OCI-LY7 (cell line): ENCODE results near the gene POU6F2. TPM values are rescaled to one million over a fixed set of nuclear protein-coding genes. Genes with fewer than 3 reads are reported as not detected.

ENCODE experiments used
- BruUV-seq: library from RNA; stranded (reverse); fragments of 400-500 nt; replicated peaks from 2 replicates; lab custom pipeline; 2021; lab: Mats Ljungman, UMichigan
- CTCF ChIA-PET: fragments of 300-600 bp; sonication (Branson Sonifier 250); formaldehyde crosslinking; loops from one replicate; lab custom pipeline; 2022; ENCODE audit warnings: antibody characterized with exemption; ENCODE audit not compliant: unreplicated experiment; lab: Charles Lee
- POLR2A ChIA-PET: fragments of 300-600 bp; sonication (Branson Sonifier 250); formaldehyde crosslinking; loops from one replicate; lab custom pipeline; 2022; ENCODE audit warnings: antibody characterized with exemption; lab: Charles Lee
- DNase-seq: peaks from one replicate; pipeline ENCODE4 v3.0.0-alpha.2; 2015; ENCODE audit warnings: low spot score
- H2AFZ ChIP-seq: fragments of 200-600 bp; sonication (generic), shearing (Covaris generic); 2 replicates; pipeline ENCODE4 v1.6.1; 2014; ENCODE audit warnings: mild to moderate bottlenecking, antibody characterized with exemption, low read length, moderate library complexity
- H3K27ac ChIP-seq: fragments of 200-600 bp; sonication (generic); 2 replicates; pipeline ENCODE4 v1.5.1; 2014; ENCODE audit warnings: mixed run types, low read depth, mild to moderate bottlenecking, moderate library complexity, low read length, inconsistent platforms; ENCODE audit not compliant: poor library complexity, severe bottlenecking
- H3K36me3 ChIP-seq: fragments of 200-600 bp; sonication (generic); 2 replicates; pipeline ENCODE4 v1.6.1; 2014; ENCODE audit warnings: mild to moderate bottlenecking, antibody characterized with exemption, low read length, moderate library complexity, mixed read lengths; ENCODE audit not compliant: insufficient read depth
- H3K4me1 ChIP-seq: fragments of 200-600 bp; sonication (generic); 2 replicates; pipeline ENCODE4 v1.5.1; 2014; ENCODE audit warnings: mild to moderate bottlenecking, low read length; ENCODE audit not compliant: insufficient read depth, poor library complexity, severe bottlenecking
- H3K4me2 ChIP-seq: fragments of 200-600 bp; sonication (generic); 2 replicates; pipeline ENCODE4 v1.6.1; 2014; ENCODE audit warnings: mild to moderate bottlenecking, low read length
- H3K4me3 ChIP-seq: fragments of 200-600 bp; sonication (generic); 2 replicates; pipeline ENCODE4 v1.5.1; 2014; ENCODE audit warnings: mild to moderate bottlenecking, low read depth, low read length; ENCODE audit not compliant: poor library complexity, severe bottlenecking
- H3K79me2 ChIP-seq: fragments of 200-600 bp; sonication (generic); 2 replicates; pipeline ENCODE4 v1.6.1; 2016; ENCODE audit warnings: low read depth, mild to moderate bottlenecking, low read length, moderate library complexity, mixed read lengths; ENCODE audit not compliant: insufficient read depth
- H3K9me2 ChIP-seq: fragments of 200-600 bp; sonication (generic); 2 replicates; pipeline ENCODE4 v1.6.1; 2016; ENCODE audit warnings: mild to moderate bottlenecking, low read length, mixed read lengths; ENCODE audit not compliant: insufficient read depth
- H3K9me3 ChIP-seq: fragments of 200-600 bp; sonication (generic); 2 replicates; pipeline ENCODE4 v1.6.1; 2014; ENCODE audit warnings: mild to moderate bottlenecking, mixed run types, low read length, mixed read lengths
- H4K20me1 ChIP-seq: fragments of 200-600 bp; sonication (generic); 2 replicates; pipeline ENCODE4 v1.6.1; 2014; ENCODE audit warnings: mild to moderate bottlenecking, antibody characterized with exemption, low read length, moderate library complexity, mixed read lengths; ENCODE audit not compliant: insufficient read depth
- EZH2phosphoT487 ChIP-seq: fragments of 200-600 bp; sonication (generic); IDR thresholded peaks from 2 replicates; pipeline ENCODE4 v1.6.1; 2018; ENCODE audit warnings: low read depth, borderline replicate concordance, mild to moderate bottlenecking, mixed run types, antibody characterized with exemption, low read length, moderate library complexity, mixed read lengths
- intact Hi-C: fragments of 100-400 bp; cut with micrococcal nuclease; formaldehyde crosslinking; loops from one replicate; pipeline ENCODE4 v1.10.0; 2022; ENCODE audit not compliant: unreplicated experiment
- total RNA-seq, 2 experiments: library from RNA; depleted of rRNA in 1 of 2; stranded (reverse); fragments of >200 nt in 1 of 2; shearing (Covaris generic) in 1 of 2; gene quantifications; 2 replicates each; pipeline ENCODE4 v1.2.3, GENCODE V29; 2014 to 2022
- TF ChIP-seq, protein P1 (sequence below): fragments of 200-600 bp; sonication (generic); conservative IDR thresholded peaks from 2 replicates; pipeline ENCODE4 v1.5.1; 2014; ENCODE audit warnings: mild to moderate bottlenecking, antibody characterized with exemption, low read length, moderate library complexity, mixed read lengths

The POU6F2 gene
- total RNA-seq, 2 experiments from 2014 or later, result 0.40 TPM; not detected in 1

DNA sequence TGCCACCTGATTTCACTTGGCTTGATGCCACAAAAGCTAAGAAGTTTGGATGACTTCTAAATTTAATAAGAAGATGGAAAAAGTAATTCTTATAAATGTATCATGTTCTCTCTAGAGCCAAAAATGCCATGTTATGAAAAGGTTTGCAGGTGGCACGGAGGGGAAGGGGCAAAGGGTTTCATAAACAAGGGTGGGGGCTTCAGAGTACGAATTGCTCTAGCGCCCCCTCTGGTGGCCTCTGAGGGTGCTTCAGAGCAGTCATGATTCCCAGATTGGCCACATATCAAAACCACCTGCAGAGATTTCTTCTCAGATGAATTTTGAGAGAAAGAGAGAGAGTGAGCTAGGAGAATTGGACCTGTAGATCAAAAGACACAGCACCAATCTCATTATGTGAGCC, 379.9 kb downstream of the POU6F2 start:
- Histone ChIP-seq H3K9me3 (no peaks in the 10 kb centered on the region), H2AFZ (no peak overlapping the region), H4K20me1 (no peaks in the 10 kb centered on the region), H3K4me3 (no peak overlapping the region), H3K4me2 (no peak overlapping the region), H3K79me2 (no peaks in the 10 kb centered on the region), H3K27ac (no peak overlapping the region), H3K9me2 (no peaks in the 10 kb centered on the region), H3K36me3 (no peaks in the 10 kb centered on the region), H3K4me1 (no peaks in the 10 kb centered on the region)
- DNase-seq, result peak; percentile 5
- BruUV-seq, result no TSS peak
- ChIA-PET POLR2A (no interaction called here), CTCF (no interaction called here)
- TF ChIP-seq EZH2phosphoT487, result no peak
- TF ChIP-seq, protein P1, sequence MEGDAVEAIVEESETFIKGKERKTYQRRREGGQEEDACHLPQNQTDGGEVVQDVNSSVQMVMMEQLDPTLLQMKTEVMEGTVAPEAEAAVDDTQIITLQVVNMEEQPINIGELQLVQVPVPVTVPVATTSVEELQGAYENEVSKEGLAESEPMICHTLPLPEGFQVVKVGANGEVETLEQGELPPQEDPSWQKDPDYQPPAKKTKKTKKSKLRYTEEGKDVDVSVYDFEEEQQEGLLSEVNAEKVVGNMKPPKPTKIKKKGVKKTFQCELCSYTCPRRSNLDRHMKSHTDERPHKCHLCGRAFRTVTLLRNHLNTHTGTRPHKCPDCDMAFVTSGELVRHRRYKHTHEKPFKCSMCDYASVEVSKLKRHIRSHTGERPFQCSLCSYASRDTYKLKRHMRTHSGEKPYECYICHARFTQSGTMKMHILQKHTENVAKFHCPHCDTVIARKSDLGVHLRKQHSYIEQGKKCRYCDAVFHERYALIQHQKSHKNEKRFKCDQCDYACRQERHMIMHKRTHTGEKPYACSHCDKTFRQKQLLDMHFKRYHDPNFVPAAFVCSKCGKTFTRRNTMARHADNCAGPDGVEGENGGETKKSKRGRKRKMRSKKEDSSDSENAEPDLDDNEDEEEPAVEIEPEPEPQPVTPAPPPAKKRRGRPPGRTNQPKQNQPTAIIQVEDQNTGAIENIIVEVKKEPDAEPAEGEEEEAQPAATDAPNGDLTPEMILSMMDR, result peak; percentile 68
- intact Hi-C loops, result no loop called here

DNA sequence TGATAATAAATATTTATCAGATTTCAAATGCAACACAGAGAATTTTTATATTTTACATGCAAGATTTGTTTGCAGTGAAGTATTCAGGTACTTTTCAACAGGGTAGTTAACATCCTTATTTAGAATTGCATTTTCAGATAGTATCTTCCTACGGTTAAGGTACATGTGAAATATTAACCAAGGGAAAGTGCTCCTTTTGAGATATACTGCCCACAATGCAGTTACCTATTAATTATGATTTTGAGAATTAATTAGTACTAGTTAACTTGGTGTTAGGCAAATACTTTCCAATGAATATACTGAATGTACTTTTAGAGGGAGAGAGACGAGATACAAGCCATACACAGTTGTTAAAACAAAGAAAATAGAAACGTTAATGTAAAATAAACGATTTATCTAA, 382.3 kb downstream of the POU6F2 start:
- Histone ChIP-seq H3K4me1 (no peaks in the 10 kb centered on the region), H2AFZ (no peak overlapping the region), H3K9me3 (no peaks in the 10 kb centered on the region), H3K36me3 (no peaks in the 10 kb centered on the region), H4K20me1 (no peaks in the 10 kb centered on the region), H3K9me2 (no peaks in the 10 kb centered on the region), H3K27ac (no peak overlapping the region), H3K4me2 (no peak overlapping the region), H3K79me2 (no peaks in the 10 kb centered on the region), H3K4me3 (no peak overlapping the region)
- ChIA-PET POLR2A (no interaction called here), CTCF (no interaction called here)
- intact Hi-C loops, result no loop called here
- no peak for TF ChIP-seq EZH2phosphoT487
- TF ChIP-seq, protein P1, result no peak
- no TSS peak for BruUV-seq
- DNase-seq, result no peak

DNA sequence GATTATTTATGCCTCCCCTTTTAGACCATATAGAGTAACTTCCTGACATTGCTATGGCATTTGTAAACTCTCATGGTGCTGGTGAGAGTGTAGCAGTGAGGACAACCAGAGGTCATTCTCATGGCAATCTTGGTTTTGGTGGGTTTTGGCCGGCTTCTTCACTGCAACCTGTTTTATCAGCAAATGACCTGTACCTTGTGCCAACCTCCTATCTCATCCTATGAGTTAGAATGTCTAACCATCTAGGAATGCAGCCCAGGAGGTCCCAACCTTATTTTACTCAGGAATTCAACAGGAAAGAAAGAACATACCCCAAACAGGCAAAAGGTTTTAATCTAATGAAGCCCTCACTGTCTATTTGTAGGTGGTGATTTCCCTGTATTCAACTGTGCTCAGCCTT, 383.1 kb downstream of the POU6F2 start:
- intact Hi-C loops, result no loop called here
- H3K79me2 ChIP-seq, result no peaks in the 10 kb centered on the region
- ChIA-PET POLR2A (no interaction called here), CTCF (interaction anchor here (0.5 kb wide), 1 partner anchor 33 kb away, joined by 3 read pairs; no protein-coding TSS in a partner anchor)
- no TSS peak for BruUV-seq
- no peak for TF ChIP-seq EZH2phosphoT487
- TF ChIP-seq, protein P1, result no peak
- no peak overlapping the region for H2AFZ ChIP-seq
- DNase-seq, result no peak
- H3K4me1 ChIP-seq, result no peaks in the 10 kb centered on the region
- no peak overlapping the region for H3K4me3 ChIP-seq
- H4K20me1 ChIP-seq, result no peaks in the 10 kb centered on the region
- H3K4me2 ChIP-seq, result no peak overlapping the region
- H3K9me3 ChIP-seq, result no peaks in the 10 kb centered on the region
- H3K36me3 ChIP-seq, result no peaks in the 10 kb centered on the region
- H3K9me2 ChIP-seq, result no peaks in the 10 kb centered on the region
- H3K27ac ChIP-seq, result no peak overlapping the region
